Neural cell (in vitro differentiated cells): ENCODE measurements around the gene PYGB. TPM values are rescaled to one million over a fixed set of nuclear protein-coding genes. Genes with fewer than 3 reads are reported as not detected.

Experiments used
- H2AFZ ChIP-seq: fragments of 200-600, 300-800 bp; sonication (generic), shearing (Covaris generic); 2 replicates; pipeline ENCODE4 v1.6.0; 2014; ENCODE audit warnings: low read depth, mild to moderate bottlenecking, antibody characterized with exemption, low read length, moderate library complexity
- H3F3A ChIP-seq: fragments of 200-600 bp; shearing (Covaris generic); 2 replicates; pipeline ENCODE4 v1.6.1; 2016; ENCODE audit warnings: mild to moderate bottlenecking, moderate library complexity, mixed read lengths, antibody characterized with exemption, low read length; ENCODE audit not compliant: insufficient read depth, poor library complexity, severe bottlenecking
- H3K27ac ChIP-seq: fragments of 200-600, 300-800 bp; sonication (generic), shearing (Covaris generic); 2 replicates; pipeline ENCODE4 v1.5.1; 2014; ENCODE audit warnings: mild to moderate bottlenecking, low read length, moderate library complexity
- H3K27me3 ChIP-seq: fragments of 300-800, 200-600 bp; sonication (generic), shearing (Covaris generic); 2 replicates; pipeline ENCODE4 v1.6.0; 2014; ENCODE audit warnings: mild to moderate bottlenecking, low read depth, low read length, moderate library complexity; ENCODE audit not compliant: insufficient read depth
- H3K36me3 ChIP-seq: fragments of 300-800, 200-600 bp; sonication (generic), shearing (Covaris generic); 2 replicates; pipeline ENCODE4 v1.5.1; 2014; ENCODE audit warnings: mild to moderate bottlenecking, antibody characterized with exemption, low read length, moderate library complexity; ENCODE audit not compliant: insufficient read depth
- H3K4me2 ChIP-seq: fragments of 300-800, 200-600 bp; sonication (generic), shearing (Covaris generic); 2 replicates; pipeline ENCODE4 v1.6.0; 2014; ENCODE audit warnings: mild to moderate bottlenecking, low read length
- H3K4me3 ChIP-seq: fragments of 300-800, 200-600 bp; sonication (generic), shearing (Covaris generic); 2 replicates; pipeline ENCODE4 v1.5.1; 2014; ENCODE audit warnings: mild to moderate bottlenecking, low read length, moderate library complexity
- H3K79me2 ChIP-seq: fragments of 200-600 bp; shearing (Covaris generic); replicated peaks from 2 replicates; pipeline ENCODE4 v1.6.0; 2014; ENCODE audit warnings: mild to moderate bottlenecking, low read length, moderate library complexity; ENCODE audit not compliant: insufficient read depth
- H3K9ac ChIP-seq: fragments of 300-800, 200-600 bp; sonication (generic), shearing (Covaris generic); 2 replicates; pipeline ENCODE4 v1.6.1; 2016; ENCODE audit warnings: mild to moderate bottlenecking, low read length, mixed read lengths
- H3K9me2 ChIP-seq: fragments of 200-600 bp; shearing (Covaris generic); 2 replicates; pipeline ENCODE4 v1.6.1; 2016; ENCODE audit warnings: mild to moderate bottlenecking, low read length, mixed read lengths; ENCODE audit not compliant: insufficient read depth
- H3K9me3 ChIP-seq: fragments of 200-600, 300-800 bp; sonication (generic), shearing (Covaris generic); 2 replicates; pipeline ENCODE4 v1.6.1; 2016; ENCODE audit warnings: mild to moderate bottlenecking, mixed run types, low read length, moderate library complexity, mixed read lengths
- H4K20me1 ChIP-seq: fragments of 200-600 bp; shearing (Covaris generic); 2 replicates; pipeline ENCODE4 v1.6.1; 2016; ENCODE audit warnings: mild to moderate bottlenecking, mixed run types; ENCODE audit not compliant: insufficient read depth
- EP300 ChIP-seq: fragments of 450-650 bp; conservative IDR thresholded peaks from 2 replicates; pipeline ENCODE4 v1.6.1; 2014; ENCODE audit warnings: antibody characterized with exemption, mild to moderate bottlenecking, moderate library complexity; ENCODE audit not compliant: poor library complexity, severe bottlenecking
- EZH2 ChIP-seq: fragments of 200-600, 300-800 bp; shearing (Covaris generic), sonication (generic); IDR thresholded peaks from 2 replicates; pipeline ENCODE4 v1.6.1; 2014; ENCODE audit warnings: antibody characterized with exemption, low read length, borderline replicate concordance, mild to moderate bottlenecking; ENCODE audit not compliant: insufficient read depth, poor library complexity, severe bottlenecking
- MXI1 ChIP-seq: fragments of 450-650 bp; conservative IDR thresholded peaks from 2 replicates; pipeline ENCODE4 v1.6.1; 2014; ENCODE audit warnings: antibody characterized with exemption, mild to moderate bottlenecking; ENCODE audit not compliant: poor library complexity, severe bottlenecking
- POLR2AphosphoS5 ChIP-seq: IDR thresholded peaks from 2 replicates; pipeline ENCODE4 v1.6.1; 2012
- RAD21 ChIP-seq: fragments of 450-650 bp; conservative IDR thresholded peaks from 2 replicates; pipeline ENCODE4 v1.6.1; 2014; ENCODE audit warnings: antibody characterized with exemption, mild to moderate bottlenecking, moderate library complexity
- SMC3 ChIP-seq: fragments of 450-650 bp; conservative IDR thresholded peaks from 2 replicates; pipeline ENCODE4 v1.6.1; 2014; ENCODE audit warnings: antibody characterized with exemption, mild to moderate bottlenecking, moderate library complexity; ENCODE audit not compliant: poor library complexity
- TAF1 ChIP-seq: IDR thresholded peaks from 2 replicates; pipeline ENCODE4 v1.6.1; 2012; ENCODE audit warnings: low read depth
- polyA plus RNA-seq: library from polyadenylated mRNA; depleted of rRNA; stranded (reverse); fragments of >200 nt; gene quantifications from 2 replicates; pipeline ENCODE4 v1.2.3, GENCODE V29; 2014
- TF ChIP-seq, protein P1 (sequence below): IDR thresholded peaks from 2 replicates; pipeline ENCODE4 v1.6.1; 2012; ENCODE audit warnings: borderline replicate concordance
- TF ChIP-seq, protein P2 (sequence below): fragments of 450-650 bp; IDR thresholded peaks from 2 replicates; pipeline ENCODE4 v1.5.1; 2014; ENCODE audit warnings: antibody characterized with exemption, mild to moderate bottlenecking, moderate library complexity; ENCODE audit not compliant: poor library complexity, severe bottlenecking

The PYGB gene
- polyA plus RNA-seq, 1 donor from 2014 or later, result 70.5 TPM

DNA sequence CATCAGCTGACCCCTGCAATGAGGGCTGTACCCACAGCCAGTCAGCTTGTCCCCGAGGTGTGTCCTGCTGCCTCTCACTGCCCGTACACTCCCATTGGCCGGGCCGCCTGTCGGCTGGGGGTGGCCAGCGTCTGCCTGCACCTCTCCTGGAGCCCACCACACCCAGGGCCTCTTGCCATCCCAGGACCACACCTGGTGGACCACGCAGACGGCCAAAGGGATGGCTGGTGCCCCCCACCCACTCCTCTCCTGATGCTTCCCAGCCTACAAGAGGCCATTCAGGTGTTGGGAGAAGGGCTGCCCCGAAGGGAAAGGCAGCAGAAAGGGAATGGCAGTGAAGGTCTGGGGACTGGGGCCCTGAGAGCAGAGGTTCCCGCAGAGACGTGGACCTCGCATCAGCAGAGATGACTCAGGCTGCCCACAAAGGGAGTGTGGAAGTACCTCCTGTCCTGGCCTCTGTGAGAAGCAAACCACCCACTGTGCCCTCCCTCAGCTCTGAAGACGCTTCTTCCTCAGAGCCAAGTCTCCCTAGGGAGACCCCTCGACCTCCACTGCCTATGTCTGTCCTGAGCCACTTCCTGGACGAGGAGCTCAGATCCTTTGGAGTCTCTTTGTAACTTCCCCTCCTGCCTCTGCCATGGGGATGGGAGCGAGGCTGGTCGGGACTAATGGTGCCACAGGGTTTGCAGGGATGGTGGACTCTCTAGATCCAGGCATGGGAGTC lies 60.9 kb downstream of the PYGB start:
- Histone ChIP-seq H3K36me3 (no peaks in the 10 kb centered on the region), H2AFZ (no peak overlapping the region), H3K4me2 (no peak overlapping the region)

DNA sequence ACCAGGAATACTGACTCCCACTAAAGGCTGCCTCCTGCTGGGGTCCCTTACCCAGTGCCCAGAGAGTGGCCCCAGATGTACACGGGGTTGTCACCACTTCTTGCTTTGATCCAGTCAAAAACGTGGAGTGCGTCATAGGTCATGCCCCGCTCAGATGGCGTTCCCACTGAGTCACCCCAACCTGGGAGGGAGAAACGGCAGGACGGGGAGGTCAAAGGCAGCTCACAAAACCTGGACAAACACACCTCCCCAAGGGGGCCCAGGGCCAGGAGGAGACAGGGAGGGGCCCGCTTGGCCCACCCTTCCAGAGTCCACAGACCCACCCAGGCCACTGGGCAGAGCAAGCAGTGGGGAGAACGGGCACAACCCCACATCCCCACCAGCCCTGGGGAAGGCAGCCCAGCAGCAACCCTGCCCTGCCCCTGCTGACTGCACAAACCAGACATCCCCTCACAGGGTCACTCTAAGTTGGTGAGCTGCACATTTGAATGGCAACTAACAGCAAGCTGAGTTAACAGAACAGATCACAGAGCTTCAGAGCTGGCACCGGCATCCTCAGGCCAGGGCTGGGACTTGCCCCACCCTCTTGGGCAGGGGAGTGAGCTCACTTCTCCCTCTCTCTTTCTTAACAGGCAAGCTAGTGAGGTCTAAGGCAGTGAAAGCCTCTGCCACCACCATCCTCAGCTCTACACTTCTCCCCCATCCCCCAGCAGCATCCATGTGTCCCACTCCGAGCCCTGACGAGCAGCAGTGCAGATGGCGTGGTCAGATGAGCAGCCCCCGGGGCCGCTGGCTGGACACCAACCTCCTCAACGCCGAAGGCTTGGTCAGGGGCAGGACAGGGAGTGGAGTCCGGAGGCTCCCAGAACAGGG lies 61.7 kb downstream of the PYGB start:
- no peak overlapping the region for H3K4me3 ChIP-seq
- H3K9ac ChIP-seq, result no peak overlapping the region

More for the DNA sequence above, 60.9 kb downstream of the PYGB start:
- H3K9me2 ChIP-seq, result no peaks in the 10 kb centered on the region
- no peaks in the 10 kb centered on the region for H4K20me1 ChIP-seq
- no peak for TF ChIP-seq EP300
- no peak for TF ChIP-seq POLR2AphosphoS5
- TF ChIP-seq, protein P1, sequence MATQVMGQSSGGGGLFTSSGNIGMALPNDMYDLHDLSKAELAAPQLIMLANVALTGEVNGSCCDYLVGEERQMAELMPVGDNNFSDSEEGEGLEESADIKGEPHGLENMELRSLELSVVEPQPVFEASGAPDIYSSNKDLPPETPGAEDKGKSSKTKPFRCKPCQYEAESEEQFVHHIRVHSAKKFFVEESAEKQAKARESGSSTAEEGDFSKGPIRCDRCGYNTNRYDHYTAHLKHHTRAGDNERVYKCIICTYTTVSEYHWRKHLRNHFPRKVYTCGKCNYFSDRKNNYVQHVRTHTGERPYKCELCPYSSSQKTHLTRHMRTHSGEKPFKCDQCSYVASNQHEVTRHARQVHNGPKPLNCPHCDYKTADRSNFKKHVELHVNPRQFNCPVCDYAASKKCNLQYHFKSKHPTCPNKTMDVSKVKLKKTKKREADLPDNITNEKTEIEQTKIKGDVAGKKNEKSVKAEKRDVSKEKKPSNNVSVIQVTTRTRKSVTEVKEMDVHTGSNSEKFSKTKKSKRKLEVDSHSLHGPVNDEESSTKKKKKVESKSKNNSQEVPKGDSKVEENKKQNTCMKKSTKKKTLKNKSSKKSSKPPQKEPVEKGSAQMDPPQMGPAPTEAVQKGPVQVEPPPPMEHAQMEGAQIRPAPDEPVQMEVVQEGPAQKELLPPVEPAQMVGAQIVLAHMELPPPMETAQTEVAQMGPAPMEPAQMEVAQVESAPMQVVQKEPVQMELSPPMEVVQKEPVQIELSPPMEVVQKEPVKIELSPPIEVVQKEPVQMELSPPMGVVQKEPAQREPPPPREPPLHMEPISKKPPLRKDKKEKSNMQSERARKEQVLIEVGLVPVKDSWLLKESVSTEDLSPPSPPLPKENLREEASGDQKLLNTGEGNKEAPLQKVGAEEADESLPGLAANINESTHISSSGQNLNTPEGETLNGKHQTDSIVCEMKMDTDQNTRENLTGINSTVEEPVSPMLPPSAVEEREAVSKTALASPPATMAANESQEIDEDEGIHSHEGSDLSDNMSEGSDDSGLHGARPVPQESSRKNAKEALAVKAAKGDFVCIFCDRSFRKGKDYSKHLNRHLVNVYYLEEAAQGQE, result no peak
- TF ChIP-seq MXI1, result no peak
- TF ChIP-seq TAF1, result no peak
- TF ChIP-seq RAD21, result no peak
- no peak for TF ChIP-seq SMC3
- TF ChIP-seq EZH2, result no peak
- TF ChIP-seq, protein P2, sequence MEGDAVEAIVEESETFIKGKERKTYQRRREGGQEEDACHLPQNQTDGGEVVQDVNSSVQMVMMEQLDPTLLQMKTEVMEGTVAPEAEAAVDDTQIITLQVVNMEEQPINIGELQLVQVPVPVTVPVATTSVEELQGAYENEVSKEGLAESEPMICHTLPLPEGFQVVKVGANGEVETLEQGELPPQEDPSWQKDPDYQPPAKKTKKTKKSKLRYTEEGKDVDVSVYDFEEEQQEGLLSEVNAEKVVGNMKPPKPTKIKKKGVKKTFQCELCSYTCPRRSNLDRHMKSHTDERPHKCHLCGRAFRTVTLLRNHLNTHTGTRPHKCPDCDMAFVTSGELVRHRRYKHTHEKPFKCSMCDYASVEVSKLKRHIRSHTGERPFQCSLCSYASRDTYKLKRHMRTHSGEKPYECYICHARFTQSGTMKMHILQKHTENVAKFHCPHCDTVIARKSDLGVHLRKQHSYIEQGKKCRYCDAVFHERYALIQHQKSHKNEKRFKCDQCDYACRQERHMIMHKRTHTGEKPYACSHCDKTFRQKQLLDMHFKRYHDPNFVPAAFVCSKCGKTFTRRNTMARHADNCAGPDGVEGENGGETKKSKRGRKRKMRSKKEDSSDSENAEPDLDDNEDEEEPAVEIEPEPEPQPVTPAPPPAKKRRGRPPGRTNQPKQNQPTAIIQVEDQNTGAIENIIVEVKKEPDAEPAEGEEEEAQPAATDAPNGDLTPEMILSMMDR, result no peak
- H3K27me3 ChIP-seq, result no peaks in the 10 kb centered on the region
- H3K27ac ChIP-seq, result no peak overlapping the region
- no peaks in the 10 kb centered on the region for H3K79me2 ChIP-seq
- no peaks in the 10 kb centered on the region for H3F3A ChIP-seq
- no peak overlapping the region for H3K4me3 ChIP-seq
- H3K9me3 ChIP-seq, result no peaks in the 10 kb centered on the region
- no peak overlapping the region for H3K9ac ChIP-seq

More for the DNA sequence above, 61.7 kb downstream of the PYGB start:
- no peak overlapping the region for H3K4me2 ChIP-seq
- H3K9me3 ChIP-seq, result no peaks in the 10 kb centered on the region
- TF ChIP-seq TAF1 (no peak), MXI1 (no peak), EZH2 (no peak), POLR2AphosphoS5 (no peak)
- no peaks in the 10 kb centered on the region for H3K27me3 ChIP-seq
- no peaks in the 10 kb centered on the region for H4K20me1 ChIP-seq
- no peaks in the 10 kb centered on the region for H3F3A ChIP-seq
- H3K79me2 ChIP-seq, result no peaks in the 10 kb centered on the region
- H3K27ac ChIP-seq, result no peak overlapping the region
- H2AFZ ChIP-seq, result no peak overlapping the region
- H3K9me2 ChIP-seq, result no peaks in the 10 kb centered on the region
- H3K36me3 ChIP-seq, result no peaks in the 10 kb centered on the region
